C4-2B (cell line): Measurements from ENCODE around the gene TOMM70.

Source experiments
- CTCF ChIP-seq: fragments of 450-650 bp; conservative IDR thresholded peaks from 2 replicates; pipeline ENCODE4 v1.5.1; 2017; ENCODE audit warnings: mild to moderate bottlenecking
- ZFX ChIP-seq: fragments of 450-650 bp; IDR thresholded peaks from 2 replicates; pipeline ENCODE4 v1.6.1; 2017

- TF ChIP-seq CTCF: no peak
- no peak for TF ChIP-seq ZFX
Measured at GRCh38 chr3:100370756-100371155, 30.1 kb downstream of the TOMM70 start.
